Ureter (tissue), 1 donor: Measurements from ENCODE around the gene PLEKHS1. TPM values are rescaled to one million over a fixed set of nuclear protein-coding genes. Genes with fewer than 3 reads are reported as not detected.
"Not testable (repeated sequence)": the region's sequence is repeated elsewhere in the genome, so short reads cannot be mapped to it uniquely, and the experiment has no call there.

Experiments
- DNase-seq: peaks from one replicate; pipeline ENCODE4 v3.0.0-alpha.2; 2020; ENCODE audit warnings: low spot score
- total RNA-seq: library from RNA; stranded (reverse); gene quantifications from one replicate; pipeline ENCODE4 v1.2.4, GENCODE V29; 2023
- donor health status: DM: yes; HTN: yes; CAD: no.

Gene PLEKHS1
- total RNA-seq, 1 donor from 2014 or later = 25.7 TPM

DNA sequence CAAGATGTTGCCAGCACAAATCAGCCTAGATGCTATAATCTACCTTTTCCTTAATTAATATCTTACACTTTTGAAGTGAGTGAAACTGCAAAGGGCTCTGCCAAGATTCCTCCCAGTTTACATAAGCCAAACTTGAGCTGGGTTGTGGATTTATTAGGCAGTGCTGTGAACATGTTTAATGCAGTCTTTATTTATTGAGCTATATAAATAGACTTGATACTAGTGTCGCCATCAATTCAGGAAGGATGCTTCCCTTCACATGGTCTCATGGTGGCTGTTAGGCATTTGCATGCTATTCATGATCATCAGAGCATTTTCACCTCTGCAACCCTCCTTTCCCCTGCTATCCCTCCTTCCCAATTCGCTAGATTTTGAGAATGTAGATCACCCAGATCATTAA is 40.2 kb downstream of the PLEKHS1 start:
- DNase-seq = no peak

DNA sequence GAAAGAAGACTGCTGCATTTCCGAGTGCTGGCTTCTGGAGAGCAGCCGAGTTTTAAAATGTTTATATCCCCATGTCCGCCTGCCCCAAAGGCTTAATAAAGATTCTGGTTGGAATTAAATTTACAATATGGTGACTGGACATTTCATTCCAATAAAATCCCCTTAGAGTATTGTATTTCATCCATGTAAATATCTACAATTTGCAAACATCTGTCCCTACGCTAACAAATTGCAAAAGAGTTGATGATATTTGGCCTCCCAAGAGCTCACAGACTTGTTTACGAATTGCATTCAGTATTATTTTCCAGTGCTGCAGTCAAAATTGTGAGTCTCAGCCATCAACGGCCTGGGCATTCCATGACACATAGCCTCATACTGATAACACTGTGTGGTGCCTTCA is 50.1 kb downstream of the PLEKHS1 start:
- no peak for DNase-seq

DNA sequence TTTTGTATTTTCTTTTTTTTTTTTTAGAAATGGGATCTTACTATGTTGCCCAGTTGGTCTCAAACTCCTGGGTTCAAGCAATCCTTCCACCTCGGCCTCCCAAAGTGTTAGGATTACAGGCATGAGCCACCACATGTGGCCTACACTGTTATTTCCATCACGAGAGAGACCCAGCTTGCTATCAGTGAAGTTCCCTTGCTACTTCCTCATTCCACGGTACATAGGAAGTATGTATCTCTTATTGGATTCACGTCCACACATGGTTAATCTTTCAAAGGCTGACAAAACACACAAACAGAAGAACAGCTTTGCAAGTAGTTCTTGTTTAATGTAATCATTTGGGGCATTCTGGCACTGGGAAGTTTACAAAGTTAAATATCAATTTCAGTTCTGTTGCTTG is 51.5 kb downstream of the PLEKHS1 start:
- no peak for DNase-seq

DNA sequence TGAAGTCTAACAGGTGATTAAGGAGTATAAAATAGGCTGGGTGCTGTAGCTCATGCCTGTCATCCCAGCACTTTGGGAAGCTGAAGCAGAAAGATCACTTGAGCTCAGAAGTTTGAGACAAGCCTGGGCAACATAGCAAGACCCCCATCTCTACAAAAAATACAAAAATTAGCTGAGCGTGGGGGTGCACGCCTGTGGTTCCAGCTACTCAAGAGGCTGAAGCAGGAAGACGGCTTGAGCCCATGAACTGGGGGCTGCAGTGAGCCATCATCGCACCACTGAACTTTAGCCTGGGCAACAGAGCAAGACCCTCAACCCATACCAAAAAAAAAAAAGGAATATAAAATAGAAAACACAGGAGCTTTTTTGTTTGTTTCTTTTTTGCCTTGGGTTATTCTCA is 55.0 kb downstream of the PLEKHS1 start:
- DNase-seq = no peak

DNA sequence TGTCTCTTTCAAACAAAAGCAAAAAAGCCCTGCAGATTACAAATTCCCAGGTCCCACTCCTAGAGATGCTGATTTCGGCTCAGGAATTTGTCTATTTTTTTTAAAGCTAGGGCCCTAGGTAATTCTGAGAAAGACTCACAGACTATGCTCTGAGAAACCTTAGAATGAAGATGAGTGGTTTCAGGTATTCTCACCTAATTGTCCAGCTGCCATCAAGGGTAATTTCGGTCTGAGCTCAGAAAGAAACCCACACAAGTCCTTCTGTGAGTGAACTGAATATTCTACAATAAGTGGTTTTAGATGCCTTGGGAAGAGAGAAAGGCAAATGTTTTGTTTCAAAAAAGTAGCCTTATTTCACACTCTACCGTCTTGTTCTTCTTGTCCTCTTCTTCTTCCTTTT is 56.7 kb downstream of the PLEKHS1 start:
- no peak for DNase-seq

DNA sequence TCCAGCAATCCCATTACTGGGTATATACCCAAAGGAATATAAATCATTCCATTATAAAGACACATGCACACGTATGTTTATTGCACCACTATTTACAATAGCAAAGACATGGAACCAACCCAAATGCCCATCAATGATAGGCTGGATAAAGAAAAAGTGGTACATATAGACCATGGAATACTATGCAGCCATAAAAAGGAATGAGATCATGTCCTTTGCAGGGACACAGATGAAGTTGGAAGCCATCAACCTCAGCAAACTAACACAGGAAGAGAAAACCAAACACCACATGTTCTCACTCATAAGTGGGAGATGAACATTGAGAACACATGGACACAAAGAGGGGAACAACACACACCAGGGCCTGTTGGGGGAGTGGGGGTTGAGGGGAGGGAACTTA is 63.2 kb downstream of the PLEKHS1 start:
- not testable (repeated sequence) for DNase-seq

DNA sequence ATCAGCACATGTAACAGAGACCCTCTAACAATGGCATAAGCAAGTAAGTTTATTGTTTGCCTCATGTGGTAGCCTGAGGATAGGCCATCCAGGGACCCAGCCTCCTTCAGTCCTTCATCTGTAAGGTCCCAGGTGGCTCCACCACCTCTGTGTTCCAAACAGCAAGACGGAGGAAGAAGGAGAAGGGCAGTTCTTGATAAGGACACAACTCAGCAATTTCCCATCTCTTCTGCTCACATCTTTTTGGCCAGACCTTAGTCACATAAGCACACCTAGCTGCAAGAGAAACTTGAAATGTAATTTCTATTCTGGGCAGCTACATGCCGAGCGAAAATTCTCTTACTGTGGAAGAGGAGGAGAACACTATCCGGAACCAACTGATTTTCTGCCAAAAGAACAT is 68.5 kb downstream of the PLEKHS1 start:
- DNase-seq = no peak

DNA sequence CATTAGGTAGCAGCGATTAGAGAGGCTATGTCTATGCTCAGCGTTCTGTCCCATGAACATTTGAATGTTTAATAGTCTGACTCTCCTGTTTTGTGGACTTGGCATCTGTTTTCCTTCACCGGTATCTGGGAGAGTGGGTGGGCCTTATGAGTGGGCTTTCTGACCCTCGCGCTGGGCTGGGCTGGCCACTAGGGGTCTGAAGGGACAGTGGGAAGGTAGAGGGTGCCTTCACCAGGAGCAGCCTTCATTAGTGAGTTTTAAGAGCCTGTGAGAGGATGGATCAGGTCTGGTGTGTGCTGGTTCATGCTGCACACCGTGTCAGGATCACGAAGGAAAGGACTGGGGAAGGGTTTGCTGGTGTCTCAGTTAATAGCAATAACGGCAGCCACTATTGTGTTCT is 69.0 kb downstream of the PLEKHS1 start:
- DNase-seq = no peak

DNA sequence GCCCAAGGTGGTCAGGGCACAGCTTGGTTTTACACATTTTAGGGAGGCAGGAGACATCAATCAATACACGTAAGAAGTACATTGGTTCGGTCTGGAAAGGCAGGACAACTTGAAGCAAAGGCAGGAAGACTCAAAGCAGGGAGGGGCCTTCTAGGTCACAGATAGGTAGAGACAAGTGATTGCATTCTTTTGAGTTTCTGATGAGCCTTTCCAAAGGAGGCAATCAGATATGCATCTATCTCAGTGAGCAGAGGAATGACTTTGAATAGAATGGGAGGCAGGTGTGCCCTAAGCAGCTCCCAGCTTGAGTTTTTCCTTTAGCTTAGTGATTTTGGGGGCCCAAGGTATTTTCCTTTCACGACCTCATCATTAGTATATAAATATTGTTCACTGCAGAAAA is 69.8 kb downstream of the PLEKHS1 start:
- DNase-seq = not testable (repeated sequence)

DNA sequence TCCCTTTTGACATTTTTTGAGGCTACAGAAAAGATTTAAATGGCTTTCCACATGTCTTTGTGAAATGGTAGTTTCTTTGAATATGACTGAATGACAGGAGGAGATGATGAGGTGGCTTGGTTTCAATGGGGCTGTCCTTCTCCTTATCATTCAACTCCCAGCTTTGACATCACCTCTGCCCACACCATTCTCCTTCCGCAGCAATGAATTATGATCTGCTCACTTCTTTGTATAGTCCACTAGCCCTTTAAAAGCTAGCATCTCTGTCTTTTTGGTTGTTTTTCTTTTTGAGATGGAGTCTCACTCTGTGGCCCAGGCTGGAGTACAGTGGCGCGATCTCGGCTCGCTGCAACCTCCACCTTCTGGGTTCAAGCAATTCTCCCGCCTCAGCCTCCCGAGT is 70.7 kb downstream of the PLEKHS1 start:
- DNase-seq = no peak

DNA sequence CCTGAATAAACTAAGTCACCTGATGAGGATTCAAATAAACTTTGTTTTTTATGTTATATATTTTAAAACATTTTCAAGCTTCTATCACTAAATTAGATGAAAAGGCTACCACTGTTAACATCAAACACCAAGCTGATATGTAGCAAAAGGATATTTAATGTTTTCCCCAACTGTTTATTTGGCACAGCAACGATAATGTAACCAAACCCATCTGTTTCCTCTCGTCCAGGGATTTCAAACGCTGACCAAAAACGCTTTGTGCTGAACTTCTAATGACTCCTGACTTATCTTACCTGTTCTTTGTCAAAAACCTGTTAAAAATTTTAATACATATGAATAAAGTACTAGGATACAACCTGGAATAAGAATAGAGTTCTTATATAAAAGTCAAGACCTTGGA is 71.9 kb downstream of the PLEKHS1 start:
- no peak for DNase-seq

DNA sequence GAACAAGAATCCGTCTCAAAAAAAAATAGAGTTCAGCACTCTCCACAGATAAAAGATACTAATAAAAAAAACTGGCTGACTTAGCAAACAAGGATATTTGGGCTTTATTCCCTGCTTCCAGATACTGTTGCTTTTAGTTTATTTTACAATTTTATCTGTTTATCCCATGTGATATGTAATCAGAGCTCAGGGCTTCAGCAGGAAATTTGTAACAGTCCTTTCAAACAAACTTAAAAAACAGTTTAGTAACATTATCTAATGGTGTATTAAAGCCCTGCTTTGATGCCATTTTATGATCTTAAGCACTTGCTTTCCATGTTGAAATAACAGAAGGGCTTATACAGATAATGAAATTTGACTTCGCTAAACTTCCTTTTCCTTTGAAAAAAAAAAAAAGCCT is 74.3 kb downstream of the PLEKHS1 start:
- no peak for DNase-seq

DNA sequence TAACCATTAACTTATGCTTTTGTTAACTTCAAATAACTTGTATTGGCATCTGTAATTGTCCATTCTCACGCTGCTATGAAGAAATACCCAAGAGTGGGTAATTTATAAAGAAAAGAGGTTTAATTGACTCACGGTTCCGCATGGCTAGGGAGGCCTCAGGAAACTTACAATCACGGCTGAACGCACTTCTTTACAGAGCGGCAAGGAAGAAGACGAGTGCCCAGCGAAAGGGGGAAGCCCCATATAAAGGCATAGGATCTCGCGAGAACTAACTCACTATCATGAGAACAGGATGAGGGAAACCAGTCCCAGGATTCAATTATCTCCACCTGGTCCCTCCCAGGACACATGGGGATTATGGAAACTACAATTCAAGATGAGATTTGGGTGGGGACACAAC is 77.1 kb downstream of the PLEKHS1 start:
- DNase-seq = not testable (repeated sequence)

Other genes with a start within 250 kb of the PLEKHS1 start
- gene HABP2, start 198.6 kb upstream of the PLEKHS1 start, total RNA-seq = 0.23 TPM
- gene NRAP, start 87.6 kb upstream of the PLEKHS1 start, total RNA-seq = 0.18 TPM
- gene CASP7, start 71.8 kb upstream of the PLEKHS1 start, total RNA-seq = 23.5 TPM
- gene DCLRE1A, start 102.4 kb downstream of the PLEKHS1 start, total RNA-seq = 8.3 TPM
- 47.8 TPM for gene NHLRC2, start 103.0 kb downstream of the PLEKHS1 start, total RNA-seq